IMR-90 (cell line): ENCODE results near the gene DCLRE1B.

Source experiments
- FOS ChIP-seq: fragments of 150-350 bp; IDR thresholded peaks from 2 replicates; pipeline ENCODE4 v1.6.1; 2016; ENCODE audit warnings: low read depth, low read length
- TF ChIP-seq, protein P1 (sequence below): conservative IDR thresholded peaks from 2 replicates; pipeline ENCODE4 v1.5.1; 2012; ENCODE audit warnings: mild to moderate bottlenecking, low read depth, low read length, improper control_type of control experiment

DNA sequence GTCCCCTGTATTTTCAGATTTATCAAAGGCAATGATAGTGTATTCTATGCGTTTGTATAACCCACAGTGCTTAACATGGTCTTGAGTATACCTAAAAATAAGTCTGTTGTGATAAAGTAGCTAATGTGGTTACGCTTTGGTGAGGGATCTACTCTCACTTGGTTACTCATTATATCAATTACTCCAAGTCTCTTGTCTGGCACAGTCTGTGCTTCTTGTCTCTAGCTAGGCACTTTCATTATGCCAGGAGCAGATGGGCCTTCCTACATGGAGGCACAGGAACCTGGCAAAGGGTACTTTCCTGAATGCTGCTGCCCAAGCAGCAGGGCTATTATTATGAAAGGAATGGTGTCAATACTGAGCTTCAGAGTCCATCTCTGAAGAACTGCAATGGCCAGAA, 29.4 kb upstream of the DCLRE1B start:
- TF ChIP-seq, protein P1, sequence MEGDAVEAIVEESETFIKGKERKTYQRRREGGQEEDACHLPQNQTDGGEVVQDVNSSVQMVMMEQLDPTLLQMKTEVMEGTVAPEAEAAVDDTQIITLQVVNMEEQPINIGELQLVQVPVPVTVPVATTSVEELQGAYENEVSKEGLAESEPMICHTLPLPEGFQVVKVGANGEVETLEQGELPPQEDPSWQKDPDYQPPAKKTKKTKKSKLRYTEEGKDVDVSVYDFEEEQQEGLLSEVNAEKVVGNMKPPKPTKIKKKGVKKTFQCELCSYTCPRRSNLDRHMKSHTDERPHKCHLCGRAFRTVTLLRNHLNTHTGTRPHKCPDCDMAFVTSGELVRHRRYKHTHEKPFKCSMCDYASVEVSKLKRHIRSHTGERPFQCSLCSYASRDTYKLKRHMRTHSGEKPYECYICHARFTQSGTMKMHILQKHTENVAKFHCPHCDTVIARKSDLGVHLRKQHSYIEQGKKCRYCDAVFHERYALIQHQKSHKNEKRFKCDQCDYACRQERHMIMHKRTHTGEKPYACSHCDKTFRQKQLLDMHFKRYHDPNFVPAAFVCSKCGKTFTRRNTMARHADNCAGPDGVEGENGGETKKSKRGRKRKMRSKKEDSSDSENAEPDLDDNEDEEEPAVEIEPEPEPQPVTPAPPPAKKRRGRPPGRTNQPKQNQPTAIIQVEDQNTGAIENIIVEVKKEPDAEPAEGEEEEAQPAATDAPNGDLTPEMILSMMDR, result no peak
- no peak for TF ChIP-seq FOS
